Cortex of kidney (tissue), 1 donor: ENCODE results near the gene GIMAP6.
"Not testable (repeated sequence)": the region's sequence is repeated elsewhere in the genome, so short reads cannot be mapped to it uniquely, and the experiment has no call there.

Source experiments
- DNase-seq: peaks from one replicate; lab custom pipeline; 2025; lab: John Stamatoyannopoulos, UW

Gene GIMAP6

DNA sequence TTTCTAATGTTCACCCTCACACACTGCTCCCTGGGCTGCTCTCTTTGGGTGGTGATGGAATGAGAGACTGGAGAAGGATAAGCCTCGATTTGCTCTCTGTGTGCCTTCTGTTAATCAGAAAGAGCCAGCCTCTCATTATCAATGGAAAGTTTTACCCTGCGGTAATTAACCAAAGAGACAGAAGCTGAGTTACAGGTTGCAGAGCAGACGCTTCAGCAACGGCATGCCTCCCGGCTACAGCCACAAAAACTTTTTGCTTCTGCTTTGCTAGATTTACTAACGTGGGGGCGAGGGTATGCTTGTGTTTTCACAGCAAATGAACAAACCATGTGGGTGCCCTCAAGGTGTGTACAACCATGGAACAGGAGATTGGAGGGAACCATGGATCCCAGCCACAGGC lies 47.0 kb downstream of the GIMAP6 start:
- no peak for DNase-seq

GRCh38 chr7:150580638-150581394 lies 51.4 kb downstream of the GIMAP6 start:
- no peak for DNase-seq

GRCh38 chr7:150579979-150580637 lies 52.1 kb downstream of the GIMAP6 start:
- DNase-seq: not testable (repeated sequence)
